A673 (cell line): Measurements from ENCODE around the gene RANGRF. TPM values are rescaled to one million over a fixed set of nuclear protein-coding genes. Genes with fewer than 3 reads are reported as not detected.

Experiments used
- BruUV-seq: library from RNA; stranded (reverse); fragments of 400-500 nt; replicated peaks from 2 replicates; lab custom pipeline; 2021; lab: Mats Ljungman, UMichigan
- CTCF ChIA-PET: fragments of 300-600 bp; sonication (Branson Sonifier 250); formaldehyde crosslinking; loops from one replicate; lab custom pipeline; 2022; ENCODE audit warnings: antibody characterized with exemption; lab: Charles Lee
- POLR2A ChIA-PET: fragments of 300-600 bp; sonication (Branson Sonifier 250); formaldehyde crosslinking; loops from one replicate; lab custom pipeline; 2022; ENCODE audit warnings: antibody characterized with exemption; ENCODE audit not compliant: low non-redundant PET; lab: Charles Lee
- DNase-seq: peaks from one replicate; pipeline ENCODE4 v3.0.0-alpha.2; 2015; ENCODE audit warnings: low spot score
- H3K27ac ChIP-seq: fragments of 200-600 bp; sonication (generic); 2 replicates; pipeline ENCODE4 v1.5.1; 2016; ENCODE audit warnings: mixed run types, low read depth, mild to moderate bottlenecking, mixed read lengths, antibody characterized with exemption, low read length; ENCODE audit not compliant: poor library complexity, severe bottlenecking
- H3K27me3 ChIP-seq: fragments of 200-600 bp; sonication (generic); replicated peaks from 2 replicates; pipeline ENCODE4 v1.6.1; 2017; ENCODE audit warnings: mixed run types, low read depth, mild to moderate bottlenecking, mixed read lengths, antibody characterized with exemption, low read length; ENCODE audit not compliant: insufficient read depth, poor library complexity
- H3K36me3 ChIP-seq: fragments of 200-600 bp; sonication (generic); 2 replicates; pipeline ENCODE4 v1.6.1; 2016; ENCODE audit warnings: mixed run types, mild to moderate bottlenecking, mixed read lengths, antibody characterized with exemption, low read length; ENCODE audit not compliant: insufficient read depth, poor library complexity, severe bottlenecking
- H3K4me1 ChIP-seq: fragments of 200-600 bp; sonication (generic); 2 replicates; pipeline ENCODE4 v1.6.1; 2017; ENCODE audit warnings: mixed run types, mild to moderate bottlenecking, mixed read lengths, antibody characterized with exemption, low read length; ENCODE audit not compliant: insufficient read depth, poor library complexity, severe bottlenecking
- H3K4me3 ChIP-seq: fragments of 200-600 bp; sonication (generic); 2 replicates; pipeline ENCODE4 v1.5.1; 2016; ENCODE audit warnings: low read depth, mixed run types, mild to moderate bottlenecking, mixed read lengths, low read length; ENCODE audit not compliant: poor library complexity, severe bottlenecking
- H3K9me3 ChIP-seq: fragments of 200-600 bp; sonication (generic); 2 replicates; pipeline ENCODE4 v1.6.1; 2016; ENCODE audit warnings: mixed run types, low read depth, mild to moderate bottlenecking, mixed read lengths, antibody characterized with exemption, low read length; ENCODE audit not compliant: poor library complexity, severe bottlenecking
- EZH2 ChIP-seq: fragments of 200-600 bp; sonication (generic); IDR thresholded peaks from 2 replicates; pipeline ENCODE4 v1.6.1; 2017; ENCODE audit warnings: borderline replicate concordance, low read depth, mild to moderate bottlenecking, mixed read lengths, antibody characterized with exemption, low read length; ENCODE audit not compliant: poor library complexity, severe bottlenecking
- intact Hi-C: fragments of 100-400 bp; cut with micrococcal nuclease; formaldehyde crosslinking; loops from one replicate; pipeline ENCODE4 v1.10.0; 2022; ENCODE audit not compliant: unreplicated experiment
- total RNA-seq: library from RNA; stranded (reverse); gene quantifications from 2 replicates; pipeline ENCODE4 v1.2.3, GENCODE V29; 2021
- TF ChIP-seq, protein P1 (sequence below): fragments of 300-800, 200-600 bp; sonication (generic); conservative IDR thresholded peaks from 2 replicates; pipeline ENCODE4 v1.5.1; 2017; ENCODE audit warnings: low read depth, mild to moderate bottlenecking, antibody characterized with exemption, low read length, moderate library complexity, mixed read lengths

The RANGRF gene
- total RNA-seq, 1 experiment from 2014 or later: 26.8 TPM

DNA sequence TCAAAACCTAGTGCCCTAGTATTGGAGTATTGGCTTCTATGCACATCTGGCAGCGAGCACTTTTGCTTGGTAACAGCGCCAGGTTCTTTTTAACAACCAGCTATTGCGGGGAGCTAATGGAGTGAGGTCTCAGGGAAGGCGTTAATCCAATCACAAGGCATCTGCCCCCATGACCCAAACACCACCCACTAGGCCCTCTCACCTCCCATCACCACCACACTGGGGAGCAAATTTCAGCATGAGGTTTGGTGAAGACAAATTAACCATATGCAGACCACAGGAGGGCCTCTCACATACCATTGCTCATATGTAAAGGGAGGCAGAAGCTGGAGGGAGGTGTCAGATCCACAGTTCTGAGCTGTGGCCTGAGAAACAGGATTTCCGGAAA lies 50.3 kb downstream of the RANGRF start:
- Histone ChIP-seq H3K4me1 (peaks cover 4% of the 10 kb centered on the region), H3K27ac (no peak overlapping the region), H3K36me3 (no peaks in the 10 kb centered on the region), H3K27me3 (no peaks in the 10 kb centered on the region), H3K4me3 (no peak overlapping the region), H3K9me3 (no peaks in the 10 kb centered on the region)
- no TSS peak for BruUV-seq
- TF ChIP-seq, protein P1, sequence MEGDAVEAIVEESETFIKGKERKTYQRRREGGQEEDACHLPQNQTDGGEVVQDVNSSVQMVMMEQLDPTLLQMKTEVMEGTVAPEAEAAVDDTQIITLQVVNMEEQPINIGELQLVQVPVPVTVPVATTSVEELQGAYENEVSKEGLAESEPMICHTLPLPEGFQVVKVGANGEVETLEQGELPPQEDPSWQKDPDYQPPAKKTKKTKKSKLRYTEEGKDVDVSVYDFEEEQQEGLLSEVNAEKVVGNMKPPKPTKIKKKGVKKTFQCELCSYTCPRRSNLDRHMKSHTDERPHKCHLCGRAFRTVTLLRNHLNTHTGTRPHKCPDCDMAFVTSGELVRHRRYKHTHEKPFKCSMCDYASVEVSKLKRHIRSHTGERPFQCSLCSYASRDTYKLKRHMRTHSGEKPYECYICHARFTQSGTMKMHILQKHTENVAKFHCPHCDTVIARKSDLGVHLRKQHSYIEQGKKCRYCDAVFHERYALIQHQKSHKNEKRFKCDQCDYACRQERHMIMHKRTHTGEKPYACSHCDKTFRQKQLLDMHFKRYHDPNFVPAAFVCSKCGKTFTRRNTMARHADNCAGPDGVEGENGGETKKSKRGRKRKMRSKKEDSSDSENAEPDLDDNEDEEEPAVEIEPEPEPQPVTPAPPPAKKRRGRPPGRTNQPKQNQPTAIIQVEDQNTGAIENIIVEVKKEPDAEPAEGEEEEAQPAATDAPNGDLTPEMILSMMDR: no peak
- no peak for TF ChIP-seq EZH2
- no peak for DNase-seq
- intact Hi-C loops: no loop called here
- CTCF ChIA-PET: interaction anchor here (0.6 kb wide), 1 partner anchor 13 kb away, joined by 6 read pairs; no protein-coding TSS in a partner anchor
- POLR2A ChIA-PET: no interaction called here

DNA sequence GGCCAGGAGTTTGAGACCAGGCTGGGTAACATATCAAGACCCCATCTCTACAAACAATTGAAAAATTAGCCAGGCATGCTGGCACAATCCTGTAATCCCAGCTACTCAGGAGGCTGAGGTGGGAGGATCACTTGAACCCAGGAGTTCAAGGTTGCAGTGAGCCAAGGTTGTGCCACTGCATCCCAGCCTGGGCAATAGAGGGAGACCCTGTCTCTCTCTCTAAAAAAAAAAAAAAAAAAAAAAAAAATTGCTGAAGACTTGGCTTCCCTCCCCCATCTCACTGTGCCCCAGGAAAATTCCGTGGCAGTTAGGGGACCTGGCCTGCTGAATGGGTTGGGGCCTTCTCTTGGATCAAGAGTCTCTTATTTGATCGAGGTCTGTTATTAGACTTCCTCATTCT lies 51.1 kb downstream of the RANGRF start, which contains the start of gene ODF4:
Gene ODF4, plus strand, starts transcription at position 301 of the 400 bp plus-strand sequence. CDS start 212 bp downstream, outside the sequence.
- Histone ChIP-seq H3K27me3 (no peaks in the 10 kb centered on the region), H3K9me3 (no peaks in the 10 kb centered on the region), H3K4me1 (peaks cover 4% of the 10 kb centered on the region), H3K4me3 (no peak within 1 kb of the TSS), H3K36me3 (no peaks in the 10 kb centered on the region), H3K27ac (no peak within 1 kb of the TSS)
- no peak for DNase-seq
- BruUV-seq: no TSS peak
- CTCF ChIA-PET: interaction anchor here (0.7 kb wide), 1 partner anchor 64 kb away, joined by 5 read pairs; no protein-coding TSS in a partner anchor
- intact Hi-C loops: no loop called here
- no peak for TF ChIP-seq EZH2
- TF ChIP-seq, protein P1: no peak
- POLR2A ChIA-PET: interaction anchor here (0.6 kb wide), 1 partner anchor 10 kb away, joined by 18 read pairs; no protein-coding TSS in a partner anchor

Other genes starting within 250 kb of the RANGRF start
- 0.17 and 0.30 TPM in 2 replicates for gene ALOX15B, start 249.6 kb upstream of the RANGRF start, total RNA-seq
- 0.39 TPM in 1 of 2 replicates, not detected in the other for gene ALOX12B, start 201.0 kb upstream of the RANGRF start, total RNA-seq
- not detected in 2 replicates for gene ALOXE3, start 170.2 kb upstream of the RANGRF start, total RNA-seq
- 1.7 and 3.9 TPM in 2 replicates for gene HES7, start 164.6 kb upstream of the RANGRF start, total RNA-seq
- 47.1 and 50.0 TPM in 2 replicates for gene PER1, start 136.3 kb upstream of the RANGRF start, total RNA-seq
- gene VAMP2, start 125.7 kb upstream of the RANGRF start, total RNA-seq: 41.3 and 51.0 TPM in 2 replicates
- gene TMEM107, start 112.3 kb upstream of the RANGRF start, total RNA-seq: 19.4 and 25.3 TPM in 2 replicates
- gene BORCS6, start 98.5 kb upstream of the RANGRF start, total RNA-seq: 3.7 TPM in 2 replicates
- 209 and 230 TPM in 2 replicates for gene AURKB, start 78.1 kb upstream of the RANGRF start, total RNA-seq
- gene CTC1, start 40.6 kb upstream of the RANGRF start, total RNA-seq: 40.0 and 40.3 TPM in 2 replicates
- 163 and 165 TPM in 2 replicates for gene PFAS, start 39.4 kb upstream of the RANGRF start, total RNA-seq
- gene SLC25A35, start 6.7 kb downstream of the RANGRF start, total RNA-seq: 1.3 and 2.0 TPM in 2 replicates
- not detected in 2 replicates for gene ARHGEF15, start 21.6 kb downstream of the RANGRF start, total RNA-seq
- gene ODF4, start 51.2 kb downstream of the RANGRF start, total RNA-seq: not detected in 2 replicates
- 1,604 and 1,668 TPM in 2 replicates for gene RPL26, start 94.5 kb downstream of the RANGRF start, total RNA-seq
- not detected in 2 replicates for gene RNF222, start 109.2 kb downstream of the RANGRF start, total RNA-seq
- 71.1 and 76.5 TPM in 2 replicates for gene NDEL1, start 147.2 kb downstream of the RANGRF start, total RNA-seq